ENCODE data around the gene LAMB4. TPM values are rescaled to one million over a fixed set of nuclear protein-coding genes. Genes with fewer than 3 reads are reported as not detected.

The LAMB4 gene
- total RNA-seq, 1 donor from 2014 or later: not detected

DNA sequence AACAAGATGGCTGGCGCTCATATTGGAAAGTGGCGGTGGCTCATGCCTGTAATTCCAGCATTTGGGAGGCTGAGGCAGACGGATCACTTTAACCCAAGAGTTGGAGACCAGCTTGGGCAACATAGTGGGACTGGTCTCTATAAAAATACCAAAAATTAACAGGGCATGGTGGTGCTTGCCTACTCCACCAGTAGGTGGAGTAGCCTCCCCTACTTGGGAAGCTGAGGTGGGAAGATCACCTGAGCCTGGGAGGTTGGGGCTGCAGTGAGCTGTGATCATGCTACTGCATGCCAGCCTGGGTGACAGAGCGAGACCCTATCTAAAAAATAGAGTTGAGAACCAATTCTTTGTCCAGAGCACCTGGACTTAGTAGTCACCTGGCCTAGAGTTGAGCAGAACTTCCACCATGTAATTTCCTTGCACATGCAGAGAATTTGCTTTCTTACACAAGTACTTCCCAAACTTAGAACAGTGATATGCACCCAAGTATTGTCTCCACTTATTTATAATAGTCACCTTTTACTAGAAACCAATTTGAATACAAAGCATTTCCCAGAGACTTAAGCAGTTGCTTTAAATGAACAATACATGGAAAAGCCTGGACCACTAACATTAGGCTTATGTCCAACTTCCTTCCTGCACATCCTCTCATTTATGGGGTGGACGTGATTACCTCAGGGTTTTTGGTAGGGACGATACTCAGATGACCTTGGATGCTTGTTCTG lies 15.9 kb downstream of the LAMB4 start:
- intact Hi-C loops (cut with micrococcal nuclease): loop anchor here (1.0 to 5.0 kb wide), 2 partner anchors 32 to 383 kb away; no protein-coding TSS in a partner anchor

GRCh38 chr7:108112683-108113082 lies 17.5 kb downstream of the LAMB4 start:
- intact Hi-C loops (cut with micrococcal nuclease): loop anchor here (5.0 kb wide), 1 partner anchor 385 kb away; no protein-coding TSS in a partner anchor

- intact Hi-C loops (cut with micrococcal nuclease): loop anchor here (1.0 kb wide), 1 partner anchor 37 kb away; no protein-coding TSS in a partner anchor
These were observed 20.8 kb downstream of the LAMB4 start for GRCh38 chr7:108109221-108109908.

DNA sequence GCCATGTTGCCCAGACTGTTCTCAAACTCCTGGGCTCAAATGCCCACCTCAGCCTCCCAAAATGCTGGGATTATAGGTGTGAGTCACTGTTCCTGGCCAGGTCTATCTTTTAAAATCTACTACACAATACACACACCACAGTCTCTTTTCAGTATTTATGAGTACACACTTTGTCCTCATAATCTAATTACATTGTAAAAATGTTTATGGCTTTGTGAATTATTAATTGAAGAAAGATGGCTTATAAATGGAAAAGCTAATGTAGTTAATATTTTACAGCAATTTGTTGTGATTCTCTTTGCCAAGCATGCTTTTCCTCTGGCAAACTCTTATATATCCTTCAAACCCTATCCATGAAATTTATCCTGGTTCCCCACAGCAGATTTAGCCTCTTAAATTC lies 22.0 kb downstream of the LAMB4 start:
- intact Hi-C loops (cut with micrococcal nuclease): no loop called here

DNA sequence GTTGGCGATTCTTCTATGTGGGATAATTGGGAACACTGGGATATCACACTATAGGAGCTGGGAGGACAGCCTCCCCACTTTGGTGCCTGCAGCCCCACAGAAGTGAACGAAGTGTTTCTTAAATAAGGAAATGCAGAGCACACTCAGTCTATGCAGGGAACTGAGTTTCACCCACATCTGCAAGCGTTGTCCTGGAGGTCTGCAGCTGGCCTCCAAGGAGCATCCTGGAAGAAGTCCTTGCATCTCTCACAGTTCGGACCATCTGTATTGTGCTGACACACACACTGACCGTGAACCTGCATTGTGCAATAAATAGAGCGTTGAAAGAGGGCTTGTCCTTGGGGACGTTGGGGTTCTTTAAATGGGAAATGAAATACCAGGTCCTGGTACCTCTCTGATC lies 25.8 kb downstream of the LAMB4 start:
- intact Hi-C loops (cut with micrococcal nuclease): no loop called here

DNA sequence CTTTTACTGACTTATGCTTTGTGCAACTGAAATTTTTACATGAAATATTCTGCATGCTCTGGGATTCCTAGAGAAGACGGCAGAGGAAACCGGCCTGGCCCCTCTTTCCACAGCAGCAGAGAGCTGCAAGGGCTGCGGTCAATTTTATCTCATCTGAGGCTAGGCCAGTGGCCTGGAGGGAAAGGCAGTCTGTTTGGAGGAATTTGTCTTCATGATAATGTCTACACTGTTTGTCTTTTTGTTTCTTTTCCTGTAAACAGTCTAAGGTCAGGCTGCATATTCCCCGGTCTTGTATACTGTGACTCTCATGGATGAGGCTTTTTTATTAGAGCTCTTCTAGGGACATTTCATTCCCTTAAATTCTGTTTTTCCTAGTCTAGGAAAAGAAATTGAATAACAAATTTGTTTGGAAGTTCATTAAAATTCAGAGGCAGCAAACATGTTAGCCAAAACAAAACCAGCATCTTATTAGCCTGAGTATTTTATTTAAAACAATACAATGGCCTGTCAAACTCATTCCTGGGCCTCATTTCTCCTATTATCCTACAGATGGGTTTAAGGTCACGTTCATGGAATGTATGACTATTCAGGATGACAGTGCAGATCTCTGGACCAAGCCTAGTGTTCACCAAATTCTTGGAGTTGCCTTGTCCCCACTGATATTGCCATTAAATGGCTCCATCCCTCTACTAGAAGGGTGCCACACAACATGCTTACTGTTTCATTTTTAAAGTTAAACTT lies 26.4 kb downstream of the LAMB4 start:
- intact Hi-C loops (cut with micrococcal nuclease): no loop called here

DNA sequence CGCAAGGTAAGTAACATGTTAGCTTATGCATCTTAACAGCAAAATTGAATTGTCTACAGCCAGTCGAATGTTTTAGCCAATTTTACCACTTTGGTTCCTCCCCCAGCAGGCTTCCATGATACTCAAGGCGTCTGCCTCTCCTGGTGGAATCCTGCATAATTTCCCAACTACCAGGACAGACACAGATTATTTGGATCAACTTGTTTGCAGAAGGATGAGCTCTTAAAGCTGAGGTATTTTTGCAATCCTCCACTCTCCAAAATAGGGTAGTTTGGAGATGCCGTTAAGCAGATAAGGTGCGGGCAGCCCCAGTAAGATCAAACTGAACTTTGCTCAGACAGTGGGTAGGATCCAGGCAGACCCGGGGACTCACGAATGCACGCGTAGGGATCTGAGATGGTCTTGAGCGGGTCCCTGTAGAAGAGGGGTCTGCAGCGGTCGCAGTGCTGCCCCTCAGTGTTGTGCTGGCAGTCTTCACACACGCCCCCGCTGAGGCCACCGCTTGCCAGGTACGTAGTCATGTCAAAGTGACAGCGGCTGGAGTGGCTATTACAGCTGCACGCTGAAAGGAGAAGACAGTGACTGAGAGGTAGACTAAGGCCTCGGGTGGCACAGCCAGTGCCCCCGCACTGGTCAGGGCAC lies 27.4 kb downstream of the LAMB4 start:
- intact Hi-C loops (cut with micrococcal nuclease): no loop called here

DNA sequence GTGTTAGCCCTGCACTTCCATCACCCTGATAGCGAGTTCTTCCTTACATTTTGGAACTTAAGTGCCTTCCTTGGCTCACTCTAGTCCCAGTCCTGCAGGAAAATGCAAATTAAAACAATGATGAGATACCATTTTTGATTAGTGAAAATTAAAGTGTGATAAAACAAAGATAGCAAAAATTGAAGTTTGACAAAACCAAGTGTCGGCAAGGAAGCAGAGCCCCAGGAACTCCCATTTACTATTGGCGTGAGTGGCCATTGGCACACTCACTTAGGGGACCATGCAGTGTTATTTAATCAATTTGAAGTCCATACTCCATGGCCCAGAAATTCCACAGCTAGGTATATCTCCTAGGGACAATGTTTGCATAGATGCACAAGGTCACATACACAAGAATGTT lies 28.4 kb downstream of the LAMB4 start:
- intact Hi-C loops (cut with micrococcal nuclease): no loop called here

- intact Hi-C loops (cut with micrococcal nuclease): no loop called here
These were observed 30.4 kb downstream of the LAMB4 start for GRCh38 chr7:108099713-108100112.

DNA sequence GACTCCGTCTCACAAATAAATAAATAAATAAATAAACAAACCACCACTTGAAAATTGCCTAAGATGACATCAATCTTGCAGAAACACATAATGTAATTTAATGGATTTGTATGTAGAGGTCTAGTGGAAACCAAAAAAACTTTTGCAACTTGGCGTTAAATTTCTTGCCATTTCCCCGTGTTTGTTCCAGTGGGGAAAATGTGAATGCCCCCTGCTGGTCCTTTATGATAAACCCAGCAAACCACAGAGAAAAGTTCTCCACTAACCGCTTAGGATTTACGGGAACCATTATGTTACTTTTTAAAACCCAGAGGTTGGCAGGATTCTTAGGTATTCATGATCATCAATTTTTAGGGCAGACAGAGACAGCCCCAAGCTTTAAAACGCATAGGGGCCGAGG lies 32.5 kb downstream of the LAMB4 start:
- intact Hi-C loops (cut with micrococcal nuclease): no loop called here

- intact Hi-C loops (cut with micrococcal nuclease): no loop called here
These were observed 33.2 kb downstream of the LAMB4 start for GRCh38 chr7:108096996-108097395.

GRCh38 chr7:108094933-108095710 lies 35.0 kb downstream of the LAMB4 start:
- intact Hi-C loops (cut with micrococcal nuclease): no loop called here

DNA sequence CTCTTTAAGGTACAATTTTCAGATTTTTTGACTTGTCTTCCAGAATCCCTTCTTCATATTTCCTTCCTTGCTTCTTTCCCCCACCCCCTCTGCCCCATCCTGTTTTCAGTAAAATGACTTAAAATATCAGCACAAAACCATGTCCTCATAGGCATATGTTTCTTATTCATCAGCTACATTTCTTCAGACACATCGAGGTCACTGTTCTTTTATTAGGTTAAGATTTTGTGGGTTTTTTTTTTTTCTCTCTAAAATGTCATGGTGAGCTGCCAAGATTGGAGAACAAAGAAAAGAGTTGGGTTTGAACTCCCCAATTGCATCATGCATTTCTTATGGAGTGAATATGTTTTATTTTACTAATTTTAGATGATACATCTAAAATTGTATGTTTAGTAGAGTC lies 35.8 kb downstream of the LAMB4 start:
- intact Hi-C loops (cut with micrococcal nuclease): no loop called here

DNA sequence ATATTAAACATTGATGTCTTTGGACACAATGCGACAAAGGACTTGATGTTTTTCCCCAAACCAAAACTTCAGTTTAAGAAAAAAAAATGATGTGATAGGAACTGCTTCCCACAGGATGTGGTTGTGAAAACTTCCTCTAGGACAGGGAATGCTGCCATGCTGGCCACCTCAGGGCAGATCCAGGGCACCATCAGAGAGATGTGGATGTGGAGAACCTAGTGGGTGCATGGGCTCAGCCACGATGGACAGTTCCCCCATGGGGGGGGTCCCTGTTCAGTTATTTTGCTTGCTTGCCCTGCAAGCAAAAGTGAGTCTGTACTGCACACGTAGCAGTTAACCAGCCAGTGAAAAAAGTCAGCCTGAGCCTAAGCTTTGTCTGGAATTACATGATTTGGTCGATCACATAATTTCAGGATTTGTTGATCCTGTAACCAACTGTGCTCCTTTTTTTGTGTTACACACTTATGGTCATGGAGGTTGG lies 36.3 kb downstream of the LAMB4 start:
- intact Hi-C loops (cut with micrococcal nuclease): no loop called here

DNA sequence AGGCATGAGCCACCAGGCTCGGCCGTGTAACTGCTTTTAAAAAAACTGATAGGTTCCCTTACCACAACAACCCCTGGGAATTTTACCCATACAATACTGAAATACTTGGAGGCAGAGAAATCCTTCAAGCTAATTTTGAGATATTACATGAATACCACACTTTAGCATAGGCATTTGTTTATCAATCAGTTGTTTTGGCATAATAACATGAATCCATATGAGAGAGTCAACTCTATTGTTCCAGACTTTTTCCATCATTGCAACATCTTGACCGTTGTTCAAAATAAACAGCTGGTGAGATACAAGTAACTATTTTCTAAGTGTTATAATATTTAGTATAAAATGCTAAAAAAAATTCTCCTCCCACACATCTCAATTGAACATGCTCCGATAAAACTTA lies 36.8 kb downstream of the LAMB4 start:
- intact Hi-C loops (cut with micrococcal nuclease): no loop called here

DNA sequence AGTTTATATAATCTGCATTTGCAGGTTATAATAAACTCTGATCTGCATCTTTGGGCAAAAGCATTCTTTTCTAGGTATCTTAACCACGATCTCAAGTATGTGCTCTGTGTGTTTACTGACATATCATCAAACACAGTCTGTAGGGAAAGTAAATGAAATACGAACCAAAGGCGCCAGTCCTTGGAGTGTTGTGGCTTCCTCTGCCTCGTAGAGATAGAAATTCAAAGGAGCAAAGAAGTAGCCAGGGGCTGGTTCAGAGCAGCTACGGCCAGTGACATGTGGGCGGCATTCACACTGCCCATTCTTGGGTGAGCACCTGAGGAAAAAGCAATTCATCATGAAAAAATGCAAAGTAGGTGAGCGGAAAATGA lies 38.7 kb downstream of the LAMB4 start:
- intact Hi-C loops (cut with micrococcal nuclease): no loop called here

- intact Hi-C loops (cut with micrococcal nuclease): no loop called here
These were observed 39.2 kb downstream of the LAMB4 start for GRCh38 chr7:108090791-108091460.

DNA sequence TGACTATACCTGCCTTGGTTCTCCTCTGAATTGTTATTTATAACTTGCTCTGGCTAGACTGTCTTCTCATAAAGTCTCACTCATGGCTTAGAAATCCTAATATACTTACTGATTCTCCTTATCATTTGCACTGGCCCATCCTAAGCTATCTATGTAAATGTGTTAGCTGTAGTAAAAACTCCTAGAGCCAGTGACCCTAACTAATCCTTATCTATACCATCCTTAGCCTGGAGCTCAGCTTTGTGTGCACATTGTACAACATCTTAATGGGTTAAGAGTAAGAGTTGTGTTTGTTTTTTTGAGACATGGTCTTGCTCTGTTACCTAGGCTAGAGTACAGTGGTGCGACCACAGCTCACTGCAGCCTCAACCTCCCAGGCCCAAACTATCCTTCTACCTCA lies 40.8 kb downstream of the LAMB4 start:
- intact Hi-C loops (cut with micrococcal nuclease): no loop called here

DNA sequence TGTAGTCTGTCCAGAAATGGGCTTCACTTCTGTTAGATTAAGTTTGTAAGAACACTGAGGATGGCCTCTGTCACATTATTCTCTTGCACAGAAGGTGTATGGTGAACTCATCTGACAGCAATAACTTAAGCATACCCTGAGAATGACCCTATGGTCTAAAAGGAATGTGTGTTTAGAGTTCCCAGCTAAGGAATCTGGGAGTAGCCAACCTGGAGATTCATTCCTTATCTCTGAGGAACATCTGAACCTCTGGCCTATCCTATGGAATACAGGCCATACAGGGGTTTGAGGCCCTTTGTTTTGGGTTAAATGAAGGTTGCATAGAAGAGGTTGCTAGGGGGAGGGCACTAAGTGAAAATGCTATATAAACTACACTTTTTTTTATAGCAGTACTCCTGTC lies 41.4 kb downstream of the LAMB4 start:
- intact Hi-C loops (cut with micrococcal nuclease): no loop called here

DNA sequence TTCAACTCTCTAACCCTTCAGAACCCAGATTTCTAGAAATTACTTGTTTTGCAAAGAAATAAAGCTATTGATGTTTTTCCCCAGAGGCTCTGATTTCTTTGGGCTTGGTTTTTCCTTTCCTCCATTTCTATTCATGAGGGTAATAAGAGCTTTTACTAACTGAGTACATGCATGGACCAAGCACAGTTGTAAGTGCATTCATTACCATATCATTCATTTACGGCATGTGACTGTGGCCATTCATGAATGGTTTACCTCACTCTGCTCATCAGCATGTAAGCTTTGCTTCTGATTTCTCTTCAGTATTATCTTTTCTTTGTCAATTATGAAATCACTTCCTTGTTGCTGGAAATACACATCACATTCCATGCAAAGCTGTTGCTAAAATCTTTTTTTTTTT lies 42.4 kb downstream of the LAMB4 start:
- intact Hi-C loops (cut with micrococcal nuclease): no loop called here
